Ovary (tissue), 3 donors: ENCODE measurements around the gene TERT.

Experiments
- EP300 ChIP-seq: sonication (generic); formaldehyde crosslinking; IDR thresholded peaks from one replicate; pipeline ENCODE4 v1.6.1; 2017; ENCODE audit warnings: antibody characterized with exemption
- POLR2A ChIP-seq: fragments of 450-650 bp; IDR thresholded peaks from one replicate; pipeline ENCODE4 v1.6.1; 2017; ENCODE audit warnings: antibody characterized with exemption, mild to moderate bottlenecking, moderate library complexity
- TF ChIP-seq, protein P1 (sequence below), 3 donors: fragments of 450-650 bp in 2 of 3; fragments of 200-600 bp in 1 of 3; IDR thresholded peaks; one replicate each; pipeline versions ENCODE4 v1.5.1 to v1.8.0; 2016 to 2022; ENCODE audit warnings: antibody characterized with exemption in 3 of 3, mild to moderate bottlenecking in 1 of 3
- donor health status: DM: no; HTN: no; CAD: no.

DNA sequence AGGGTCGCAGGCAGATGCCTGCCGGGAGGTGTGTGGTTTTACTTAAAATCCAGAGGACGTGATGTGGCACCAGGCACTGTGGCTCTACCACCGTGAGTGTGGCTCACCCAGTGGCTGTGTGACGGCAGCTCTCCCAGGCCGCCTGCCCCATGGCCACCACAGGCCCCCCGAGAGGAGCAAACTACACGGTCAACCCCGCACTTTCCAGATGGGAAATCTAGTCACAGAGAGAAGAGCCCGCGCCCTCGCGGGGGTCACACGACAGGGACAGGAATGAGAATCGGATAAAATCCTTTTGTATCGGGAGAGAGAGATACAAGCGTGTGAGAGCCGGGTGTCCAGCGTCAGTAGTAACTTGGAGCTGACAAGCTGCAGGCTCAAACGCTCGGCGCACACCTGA is 24.4 kb downstream of the TERT start:
- TF ChIP-seq POLR2A (no peak), EP300 (no peak)
- TF ChIP-seq, protein P1, sequence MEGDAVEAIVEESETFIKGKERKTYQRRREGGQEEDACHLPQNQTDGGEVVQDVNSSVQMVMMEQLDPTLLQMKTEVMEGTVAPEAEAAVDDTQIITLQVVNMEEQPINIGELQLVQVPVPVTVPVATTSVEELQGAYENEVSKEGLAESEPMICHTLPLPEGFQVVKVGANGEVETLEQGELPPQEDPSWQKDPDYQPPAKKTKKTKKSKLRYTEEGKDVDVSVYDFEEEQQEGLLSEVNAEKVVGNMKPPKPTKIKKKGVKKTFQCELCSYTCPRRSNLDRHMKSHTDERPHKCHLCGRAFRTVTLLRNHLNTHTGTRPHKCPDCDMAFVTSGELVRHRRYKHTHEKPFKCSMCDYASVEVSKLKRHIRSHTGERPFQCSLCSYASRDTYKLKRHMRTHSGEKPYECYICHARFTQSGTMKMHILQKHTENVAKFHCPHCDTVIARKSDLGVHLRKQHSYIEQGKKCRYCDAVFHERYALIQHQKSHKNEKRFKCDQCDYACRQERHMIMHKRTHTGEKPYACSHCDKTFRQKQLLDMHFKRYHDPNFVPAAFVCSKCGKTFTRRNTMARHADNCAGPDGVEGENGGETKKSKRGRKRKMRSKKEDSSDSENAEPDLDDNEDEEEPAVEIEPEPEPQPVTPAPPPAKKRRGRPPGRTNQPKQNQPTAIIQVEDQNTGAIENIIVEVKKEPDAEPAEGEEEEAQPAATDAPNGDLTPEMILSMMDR (IDR thresholded peaks at IDR 0.05) = no peak
